Measurements from ENCODE around the gene SSB. TPM values are rescaled to one million over a fixed set of nuclear protein-coding genes. Genes with fewer than 3 reads are reported as not detected.
A peak's percentile ranks its signal among the peaks of the same experiment; 100 is the strongest.
"Not testable (repeated sequence)": the region's sequence is repeated elsewhere in the genome, so short reads cannot be mapped to it uniquely, and the experiment has no call there.

Gene SSB
- 49.9 and 72.3 TPM in 2 replicates for total RNA-seq

DNA sequence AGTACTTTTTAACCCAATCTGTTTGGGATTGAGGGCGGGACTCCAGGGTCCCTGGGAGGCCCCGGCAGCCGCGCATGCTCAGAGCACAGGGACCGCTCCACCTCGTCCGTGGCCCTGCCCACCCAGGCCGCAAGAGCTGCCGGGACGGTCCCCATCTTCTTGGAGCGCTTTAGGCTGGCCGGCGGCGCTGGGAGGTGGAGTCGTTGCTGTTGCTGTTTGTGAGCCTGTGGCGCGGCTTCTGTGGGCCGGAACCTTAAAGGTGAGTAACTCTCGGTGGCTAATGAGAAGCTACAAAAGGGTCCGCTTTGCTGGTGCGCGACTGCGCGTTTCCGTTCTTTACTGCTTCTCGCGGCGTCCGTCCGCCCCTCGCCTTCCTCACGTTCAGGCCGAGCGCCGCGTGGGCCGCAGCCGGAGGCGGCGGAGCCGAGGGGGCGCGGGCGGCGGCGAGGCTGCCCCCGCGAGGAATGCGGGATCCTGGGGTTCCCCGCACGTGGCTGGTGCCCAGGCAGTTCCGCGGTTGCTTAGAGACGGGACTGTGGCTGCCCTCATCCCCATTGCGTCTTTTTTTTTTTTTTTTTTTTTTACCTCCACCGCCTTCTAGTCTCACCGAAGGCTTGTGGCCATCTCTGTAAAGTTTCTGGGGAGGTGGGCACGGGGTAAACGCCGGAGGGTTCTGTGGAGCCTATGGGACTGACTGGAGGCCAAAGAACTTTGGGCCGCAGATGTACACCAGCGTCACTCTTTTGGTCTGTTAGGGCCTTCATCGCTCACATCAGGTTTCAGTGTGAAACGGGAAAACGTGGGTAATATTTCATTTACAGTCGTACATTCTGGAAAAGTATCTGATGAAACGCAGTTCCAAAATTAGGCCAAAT lies at the start of gene SSB:
Gene SSB (plus strand): TSS at position 154 of the 875 bp plus-strand sequence. CDS start 2,090 bp downstream, outside the sequence.
- DNase-seq (ENCODE audit: low read depth in 2 of 2): peak; percentile 80 to 93

DNA sequence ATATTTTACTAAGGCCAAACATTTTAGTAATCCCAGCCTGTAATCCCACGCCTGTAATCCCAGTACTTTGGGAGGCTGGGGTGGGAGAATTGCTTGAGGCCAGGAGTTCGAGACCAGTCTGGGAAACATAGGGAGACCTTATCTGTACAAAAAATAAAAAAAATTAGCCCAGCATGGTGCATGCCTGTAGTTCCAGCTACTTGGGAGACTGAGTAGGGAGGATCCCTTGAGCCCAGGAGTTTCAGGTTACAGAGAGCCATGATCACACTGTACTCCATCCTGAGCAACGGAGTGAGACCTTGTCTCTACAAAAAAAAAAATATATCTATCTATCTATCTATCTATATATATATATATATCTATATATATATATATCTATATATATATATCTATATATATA lies 45.9 kb upstream of the SSB start:
- DNase-seq (ENCODE audit: low read depth in 2 of 2): no peak

DNA sequence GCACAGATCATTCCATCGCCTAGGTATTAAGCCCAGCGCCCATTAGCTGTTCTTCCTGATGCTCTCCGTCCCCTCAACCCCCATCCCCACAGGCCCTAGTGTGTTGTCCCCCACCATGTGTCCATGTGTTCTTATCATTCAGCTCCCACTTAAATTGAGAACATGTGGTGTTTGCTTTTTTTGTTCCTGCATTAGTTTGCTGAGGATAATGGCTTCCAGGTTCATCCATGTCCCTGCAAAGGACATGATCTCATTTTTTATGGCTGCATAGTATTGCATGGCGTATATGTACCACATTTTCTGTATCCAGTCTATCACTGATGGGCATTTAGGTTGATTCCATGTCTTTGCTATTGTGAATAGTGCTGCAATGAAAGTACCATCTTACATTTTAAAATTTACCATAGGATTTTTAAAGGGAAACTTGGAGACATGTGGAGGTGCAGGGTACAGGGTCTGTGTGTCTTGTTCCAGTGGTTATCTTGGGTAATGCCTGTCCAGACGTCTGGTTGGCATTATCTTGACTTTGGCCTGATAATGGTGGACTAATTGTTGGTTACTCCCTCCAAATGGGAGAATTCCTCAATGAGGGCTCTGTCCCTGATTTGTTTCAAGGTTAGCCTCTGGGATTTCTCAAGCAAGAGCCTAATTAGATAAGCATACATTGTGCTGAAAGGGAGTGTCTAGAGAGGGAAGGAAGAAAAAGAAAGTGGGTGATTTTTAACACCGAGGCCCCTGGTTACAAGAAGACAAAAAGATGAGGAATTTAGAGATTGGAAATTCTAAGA lies 43.4 kb upstream of the SSB start:
- no peak for DNase-seq (ENCODE audit: low read depth in 2 of 2)

DNA sequence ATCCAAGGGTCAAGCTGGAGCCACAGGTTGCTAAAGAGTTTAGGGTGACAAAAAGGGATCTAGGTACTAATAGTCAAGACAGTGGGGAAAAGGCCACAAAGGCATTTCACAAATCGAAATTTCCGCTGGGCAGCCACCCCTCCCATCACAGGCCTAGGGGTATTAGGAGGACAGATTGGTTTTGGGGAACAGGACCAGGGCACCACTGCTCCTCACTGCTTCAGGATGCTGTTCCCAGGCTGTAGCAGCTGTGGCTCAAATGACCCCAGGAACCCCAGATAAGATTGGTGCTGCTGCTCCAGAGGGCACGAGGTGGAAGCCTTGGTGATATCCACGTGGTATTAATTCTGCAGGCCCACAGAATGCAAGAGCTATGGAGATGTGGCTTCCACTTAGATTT lies 42.3 kb upstream of the SSB start:
- DNase-seq (ENCODE audit: low read depth in 2 of 2): no peak

DNA sequence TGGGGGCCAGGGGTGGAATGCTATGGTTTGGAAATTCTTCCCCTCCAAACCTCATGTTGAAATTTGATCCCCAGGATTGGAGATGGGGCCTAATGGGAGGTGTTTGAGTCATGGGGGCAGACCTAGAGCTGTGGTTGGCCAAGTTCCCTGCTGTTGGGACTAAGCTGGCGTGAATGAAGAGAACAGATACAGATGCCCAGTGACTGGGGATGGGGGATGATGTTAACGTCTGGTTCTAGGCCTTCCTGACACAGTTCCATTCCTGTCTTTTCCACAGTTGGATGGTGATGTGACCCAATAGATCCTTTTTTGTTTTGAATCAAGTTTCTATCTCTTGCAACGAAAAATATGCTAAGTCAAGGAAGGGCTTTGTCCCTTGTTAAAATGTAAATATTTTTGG lies 41.3 kb upstream of the SSB start:
- no peak for DNase-seq (ENCODE audit: low read depth in 2 of 2)

DNA sequence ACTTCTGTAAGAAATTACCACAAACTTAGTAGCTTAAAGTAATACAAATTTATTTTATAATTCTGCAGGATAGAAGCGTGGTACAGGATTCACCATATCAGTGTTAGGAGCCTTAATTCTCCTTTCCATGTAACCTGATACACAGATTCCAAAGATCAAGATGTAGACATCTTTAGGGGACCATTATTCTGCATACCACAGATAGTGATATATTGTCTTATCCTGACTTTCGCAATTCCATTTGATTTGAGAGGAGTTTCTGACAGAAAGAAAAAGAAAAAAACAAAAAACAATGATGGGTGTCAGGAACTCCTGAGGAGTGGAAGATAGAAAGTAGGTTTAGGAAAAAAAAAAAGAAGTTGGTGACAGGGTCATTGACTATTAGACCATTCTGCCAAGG lies 40.9 kb upstream of the SSB start:
- no peak for DNase-seq (ENCODE audit: low read depth in 2 of 2)

DNA sequence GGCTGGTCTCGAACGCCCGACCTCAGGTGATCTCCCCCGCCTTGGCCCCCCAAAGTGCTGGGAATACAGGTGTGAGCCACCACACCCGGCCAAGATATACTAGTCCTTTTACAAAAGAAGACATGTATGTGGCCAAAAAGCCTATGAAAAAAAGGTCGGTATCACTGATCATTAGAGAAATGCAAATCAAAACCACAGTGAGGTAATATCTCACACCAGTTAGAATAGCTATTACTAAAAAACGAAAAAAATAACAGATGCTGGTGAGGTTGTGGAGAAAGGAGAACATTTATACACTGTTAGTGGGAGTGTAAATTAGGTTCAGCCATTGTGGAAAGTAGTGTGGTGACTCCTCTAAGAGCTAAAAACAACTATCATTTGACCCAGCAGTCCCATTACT lies 38.7 kb upstream of the SSB start:
- DNase-seq (ENCODE audit: low read depth in 2 of 2): no peak

DNA sequence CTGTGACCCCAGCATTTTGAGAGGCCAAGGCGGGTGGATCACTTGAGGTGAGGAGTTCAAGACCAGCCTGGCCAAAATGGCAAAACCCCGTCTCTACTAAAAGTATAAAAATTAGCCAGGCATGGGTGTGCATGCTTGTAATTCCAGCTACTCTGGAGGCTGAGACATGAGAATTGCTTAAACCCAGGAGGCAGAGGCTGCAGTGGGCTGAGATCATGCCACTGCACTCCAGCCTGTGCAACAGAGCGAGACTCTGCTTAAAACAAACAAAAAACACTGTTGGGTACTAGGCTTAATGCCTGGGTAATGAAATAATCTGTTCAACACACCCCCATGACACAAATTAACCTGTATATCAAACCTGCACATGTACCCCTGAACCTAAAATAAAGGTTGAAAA lies 37.9 kb upstream of the SSB start:
- not testable (repeated sequence) for DNase-seq (ENCODE audit: low read depth in 2 of 2)

DNA sequence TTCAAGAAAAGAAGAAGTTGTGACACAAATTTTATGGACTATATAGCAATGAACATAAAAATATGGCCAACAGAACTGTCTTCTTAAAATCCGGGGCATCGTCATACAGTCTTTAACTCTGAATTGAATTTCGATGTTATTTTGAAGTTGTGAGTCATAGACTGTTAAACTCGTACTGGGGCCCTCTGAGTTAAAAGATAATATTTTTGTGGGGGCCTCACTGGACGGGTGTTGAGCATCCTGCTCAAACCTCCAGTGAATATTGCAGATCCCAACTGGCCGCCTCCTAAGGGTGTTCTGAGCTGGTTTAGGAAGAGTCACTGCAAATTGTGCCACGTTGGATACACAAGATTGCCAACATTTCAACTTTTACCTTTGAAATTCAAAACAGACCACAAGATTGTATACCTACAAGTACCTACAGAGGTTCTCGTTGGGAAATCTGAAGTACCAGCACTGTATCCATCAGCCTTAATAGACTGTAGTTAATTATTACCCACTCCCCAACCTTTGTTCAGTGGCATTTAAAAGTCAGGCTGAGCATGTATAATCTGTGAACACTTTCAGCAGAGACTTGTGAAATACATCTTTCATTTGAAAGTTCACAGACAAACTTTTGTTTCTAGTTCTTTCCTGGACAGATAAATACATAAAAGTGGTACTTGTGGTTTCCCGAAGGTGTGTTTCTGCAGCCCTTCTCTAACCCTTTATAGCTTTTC lies 37.3 kb upstream of the SSB start:
- no peak for DNase-seq (ENCODE audit: low read depth in 2 of 2)

DNA sequence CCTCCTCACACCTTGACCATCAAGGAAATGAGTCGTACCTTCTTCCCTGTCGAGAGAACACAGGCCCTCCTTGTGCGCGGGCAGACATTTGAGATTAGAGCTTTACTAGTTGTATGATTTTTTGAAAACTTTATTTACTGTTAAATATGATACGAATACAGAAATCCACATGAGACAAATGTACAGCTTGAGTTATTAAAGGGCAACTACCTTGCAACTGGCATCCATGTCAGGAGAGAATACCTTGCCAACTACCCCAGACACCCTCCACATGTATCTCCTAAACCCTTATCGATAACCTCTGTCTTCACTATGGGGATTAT lies 36.7 kb upstream of the SSB start:
- DNase-seq (ENCODE audit: low read depth in 2 of 2): no peak

DNA sequence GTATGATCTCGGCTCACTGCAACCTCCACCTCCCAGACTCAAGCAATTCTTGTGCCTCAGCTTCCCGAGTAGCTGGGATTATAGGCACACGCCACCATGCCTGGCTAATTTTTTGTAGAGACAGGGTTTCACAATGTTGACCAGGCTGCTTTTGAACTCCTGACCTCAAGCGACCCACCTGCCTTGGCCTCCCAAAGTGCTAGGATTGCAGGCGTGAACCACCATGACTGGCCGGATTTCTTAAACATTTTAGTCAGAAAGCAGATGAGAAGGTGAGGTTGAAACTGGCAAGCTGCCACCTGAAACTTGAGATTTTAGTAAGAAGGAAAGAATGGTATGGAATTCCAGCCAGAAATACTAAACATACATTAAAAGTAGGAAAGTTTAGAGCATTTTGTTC lies 33.1 kb upstream of the SSB start:
- no peak for DNase-seq (ENCODE audit: low read depth in 2 of 2)

DNA sequence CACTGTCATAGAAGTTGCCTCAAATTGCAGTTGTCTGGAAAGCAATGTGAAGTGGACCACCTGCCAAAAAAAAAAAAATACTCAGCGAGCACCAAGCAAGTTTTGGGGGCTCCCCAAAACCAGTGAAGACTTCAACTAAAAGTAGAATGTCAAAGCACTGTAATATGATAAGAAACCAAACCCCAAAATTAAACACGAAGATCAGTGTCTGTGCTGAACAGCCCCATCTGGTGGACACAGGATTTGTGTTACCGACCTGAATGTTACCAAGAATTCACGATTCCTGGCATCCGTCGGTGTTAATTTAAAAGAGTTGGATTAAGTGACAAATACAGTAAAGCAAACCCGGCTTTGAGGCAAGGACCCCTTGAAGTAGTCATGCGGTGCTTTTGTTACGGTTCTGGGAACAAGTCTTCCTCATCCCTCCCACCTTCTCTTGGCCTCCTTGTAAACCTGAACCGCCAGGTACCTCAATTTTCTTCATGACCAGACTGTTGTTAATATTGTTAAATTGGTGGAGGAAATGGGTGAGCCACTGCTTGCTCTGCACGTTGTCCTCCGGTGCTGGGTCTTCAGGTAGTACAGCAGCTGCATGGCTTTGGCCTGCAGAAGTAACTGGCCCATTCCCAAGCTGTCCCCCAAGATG lies 31.3 kb upstream of the SSB start:
- DNase-seq (ENCODE audit: low read depth in 2 of 2): peak; percentile 65 to 75

DNA sequence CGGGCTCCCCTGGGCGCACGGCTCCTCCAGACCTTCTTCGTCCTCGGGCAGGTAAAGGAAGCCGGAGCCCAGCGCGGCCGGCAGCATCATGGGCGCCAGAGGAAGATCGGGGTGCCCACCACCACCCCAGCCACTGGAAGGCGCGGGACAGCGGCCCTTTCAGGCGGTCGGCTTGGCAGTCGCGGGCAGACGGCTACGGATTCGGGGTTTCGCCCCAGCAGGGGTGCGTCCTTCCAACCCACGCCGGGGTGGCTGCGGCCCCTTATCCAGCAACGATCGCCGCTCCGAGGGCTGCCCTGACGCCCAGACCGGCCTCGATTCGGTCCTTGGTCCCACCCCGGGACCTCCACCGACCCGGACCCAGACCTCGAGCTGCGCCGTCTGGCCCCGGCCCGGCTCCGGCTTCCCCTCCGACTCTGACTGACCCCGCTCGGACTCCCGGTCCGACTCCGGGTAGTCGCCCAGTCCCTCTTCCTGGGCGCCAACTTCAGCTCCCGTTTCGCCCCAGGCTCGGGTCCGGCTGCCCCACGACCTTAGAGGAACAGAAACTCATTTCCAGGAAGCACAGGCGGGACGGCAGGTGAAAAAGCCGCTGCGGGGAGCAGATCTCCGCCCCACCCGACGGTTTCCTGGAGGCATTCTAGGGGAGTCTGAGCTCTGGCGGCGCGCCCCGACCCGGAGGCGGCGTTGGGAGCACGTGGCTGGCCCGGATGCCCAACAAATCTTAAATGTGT lies 30.2 kb upstream of the SSB start:
- DNase-seq (ENCODE audit: low read depth in 2 of 2): no peak

DNA sequence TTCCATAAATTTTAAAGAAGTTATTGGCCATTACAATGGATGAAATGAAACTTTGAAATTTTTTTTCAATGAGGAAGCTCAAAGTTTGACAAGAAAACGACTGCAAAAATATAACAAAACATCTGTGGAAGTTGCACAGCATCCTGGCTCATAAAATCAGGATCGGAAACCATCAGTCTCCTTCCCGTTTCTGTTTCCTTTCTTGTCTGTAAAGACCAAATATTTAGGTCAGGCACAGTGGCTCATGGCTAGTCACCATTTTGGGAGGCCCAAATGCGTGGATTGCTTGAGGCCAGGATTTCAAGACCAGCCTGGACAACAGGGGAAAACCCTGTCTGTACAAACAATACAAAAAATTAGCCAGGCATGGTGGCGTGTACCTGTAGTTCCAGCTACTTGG lies 27.6 kb upstream of the SSB start:
- peak in 1 of 2 donors; percentile 10 for DNase-seq (ENCODE audit: low read depth in 2 of 2)

DNA sequence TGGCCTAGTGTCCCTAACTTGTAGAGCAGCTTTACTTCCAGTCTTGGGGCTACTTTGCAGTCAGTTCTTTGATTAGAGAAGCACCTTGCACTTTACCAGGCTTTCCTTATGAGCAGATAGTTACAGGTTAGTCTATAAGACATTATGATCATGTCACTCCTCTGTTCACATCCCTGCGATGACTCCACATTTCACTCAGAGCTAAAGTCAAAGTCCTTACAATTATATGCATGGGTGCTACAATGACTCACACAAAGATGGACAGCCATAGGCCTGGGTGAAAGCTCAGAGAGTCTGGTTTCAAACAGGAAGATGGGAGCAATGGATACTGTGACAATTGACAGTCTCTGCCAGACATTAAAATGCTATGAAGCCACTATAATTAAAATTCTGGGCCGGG lies 27.1 kb upstream of the SSB start:
- no peak for DNase-seq (ENCODE audit: low read depth in 2 of 2)

DNA sequence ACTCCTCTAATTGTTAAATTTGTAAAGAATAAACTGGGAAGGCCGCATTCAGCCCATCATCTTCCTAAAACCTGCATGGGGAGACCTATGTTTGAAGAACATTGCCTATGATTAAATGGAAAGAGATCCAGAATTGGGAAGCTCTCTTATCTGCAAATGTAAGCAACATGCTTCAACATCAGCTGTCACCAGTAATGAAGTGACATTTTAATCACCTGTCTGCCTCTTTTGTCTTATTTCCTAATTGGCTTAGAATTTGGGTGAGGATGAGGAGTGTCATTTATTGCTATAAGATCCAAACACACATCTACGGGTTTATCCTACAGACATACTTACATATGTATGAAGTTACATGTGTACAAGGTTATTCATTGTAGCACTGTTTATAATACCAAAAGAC lies 26.0 kb upstream of the SSB start:
- DNase-seq (ENCODE audit: low read depth in 2 of 2): no peak

DNA sequence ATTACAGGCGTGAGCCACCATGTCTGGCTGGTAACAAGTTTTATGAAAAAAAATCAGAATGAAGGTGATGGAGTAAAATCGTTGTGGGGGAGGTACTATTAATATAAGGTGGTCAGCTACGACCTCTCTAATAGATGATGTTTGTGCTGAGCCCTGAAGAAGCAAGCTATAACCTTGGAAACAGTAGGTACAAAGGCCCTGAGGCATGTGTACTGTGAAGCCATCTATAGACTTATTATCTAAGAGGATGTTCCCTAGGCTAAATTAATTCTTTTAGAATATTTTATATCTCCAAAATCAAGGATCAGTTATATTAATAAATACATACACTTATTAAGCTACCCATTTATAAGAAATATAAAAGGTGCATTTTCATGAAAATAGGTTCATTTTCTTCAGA lies 23.3 kb upstream of the SSB start:
- no peak for DNase-seq (ENCODE audit: low read depth in 2 of 2)

DNA sequence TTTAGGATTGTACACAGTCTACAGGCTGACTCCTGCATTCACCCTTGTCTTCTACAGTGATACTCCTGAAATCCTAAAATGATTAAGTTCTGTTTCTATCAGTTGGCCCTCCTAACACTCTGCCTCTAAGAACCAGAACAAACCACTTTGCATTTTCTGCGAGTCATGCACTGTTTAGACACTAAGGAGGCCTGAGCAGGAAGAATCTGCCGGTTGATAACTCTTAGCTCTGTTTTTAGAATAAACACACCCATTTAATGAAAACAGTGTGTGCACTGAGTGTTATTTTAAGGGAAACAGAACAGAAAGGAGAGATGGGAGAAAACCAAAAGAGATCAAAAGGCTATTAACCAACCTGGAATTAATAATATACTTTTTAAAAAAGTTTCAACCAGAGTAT lies 22.9 kb upstream of the SSB start:
- peak in 1 of 2 donors; percentile 65 for DNase-seq (ENCODE audit: low read depth in 2 of 2)

DNA sequence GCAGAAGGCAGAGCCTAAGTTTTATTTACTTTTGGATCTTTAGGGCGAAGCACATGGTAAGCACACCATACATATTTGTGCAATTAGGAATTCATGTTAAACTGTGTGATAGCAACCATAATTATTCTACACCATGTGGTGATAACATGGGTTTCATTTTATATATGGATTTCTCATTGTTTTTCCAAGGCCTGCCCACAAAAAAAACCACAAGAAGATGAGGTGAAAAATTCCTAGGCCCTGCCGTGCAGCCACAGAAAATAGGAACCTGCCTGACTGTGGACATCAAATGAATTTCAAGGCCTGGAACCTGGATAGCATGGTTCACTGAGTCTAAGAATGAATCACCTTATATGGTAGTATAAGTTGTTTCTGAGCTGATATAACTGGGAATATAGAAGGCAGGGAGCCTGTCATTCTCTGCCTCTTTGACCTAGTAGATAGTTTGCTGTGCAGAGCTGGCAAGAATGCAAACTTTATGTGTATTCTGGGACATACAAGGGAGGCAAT lies 22.4 kb upstream of the SSB start:
- no peak for DNase-seq (ENCODE audit: low read depth in 2 of 2)

DNA sequence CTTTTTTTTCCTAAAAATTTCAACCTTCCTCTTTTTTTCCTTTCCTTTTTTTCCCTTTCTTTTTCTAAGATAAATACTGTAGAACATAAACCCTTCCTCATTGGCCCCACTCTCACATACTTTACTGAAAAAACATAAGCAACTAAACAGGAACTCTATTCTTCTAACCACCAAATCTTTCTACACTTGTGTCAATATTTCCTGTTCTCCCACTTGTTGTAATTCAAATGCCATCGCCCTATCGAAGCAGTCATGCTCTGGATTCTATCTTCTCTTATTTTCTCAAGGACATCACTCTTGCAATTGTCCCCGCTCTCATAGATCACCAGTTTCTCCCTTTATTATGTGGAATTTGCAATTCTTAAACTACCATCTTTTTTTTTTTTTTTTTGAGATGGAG lies 20.2 kb upstream of the SSB start:
- peak in 1 of 2 donors; percentile 47 for DNase-seq (ENCODE audit: low read depth in 2 of 2)
